Measurements from ENCODE around the gene RENBP. TPM values are rescaled to one million over a fixed set of nuclear protein-coding genes. Genes with fewer than 3 reads are reported as not detected.
A peak's percentile ranks its signal among the peaks of the same experiment; 100 is the strongest.

Gene RENBP
- total RNA-seq, 1 experiment from 2014 or later, result 7.1 TPM

GRCh38 chrX:153971124-153971449 is 26.6 kb upstream of the RENBP start:
- TF ChIP-seq CTCF (conservative IDR thresholded peaks at IDR 0.05), result no peak
- Histone ChIP-seq H3K56ac (ENCODE audit: insufficient read length, low read depth, low read length) (peak overlapping the region; percentile 83), H2BK15ac (ENCODE audit: low read depth, low read length) (no peak overlapping the region; the same call in 1 of the 2 replicates), H2BK20ac (ENCODE audit: low read depth, low read length, poor library complexity, severe bottlenecking) (no peak overlapping the region), H3K23ac (ENCODE audit: insufficient read length, low read depth, low read length) (no peak overlapping the region), H3K27me3 (ENCODE audit: insufficient read depth, low read length) (no peaks in the 10 kb centered on the region), H2BK12ac (ENCODE audit: insufficient read length, low read depth, low read length) (no peak overlapping the region), H2AFZ (ENCODE audit: low read length) (no peak overlapping the region), H3K4ac (ENCODE audit: low read depth, low read length) (peak overlapping the region; percentile 88; the same call in 1 of the 2 replicates), H3K79me2 (ENCODE audit: insufficient read depth, low read length) (peaks cover 36% of the 10 kb centered on the region; the same call in 1 of the 2 replicates), H4K5ac (ENCODE audit: insufficient read length, low read depth, low read length) (peak overlapping the region; percentile 88), H4K8ac (replicated peaks; ENCODE audit: insufficient read length, low read depth, low read length) (no peak overlapping the region), H3K79me1 (ENCODE audit: insufficient read depth, low read depth, low read length, poor library complexity, severe bottlenecking) (no peaks in the 10 kb centered on the region), H3K27ac (ENCODE audit: insufficient read length, low read depth, low read length) (peak overlapping the region; percentile 94), H2BK120ac (ENCODE audit: low read depth, low read length, poor library complexity, severe bottlenecking) (peak overlapping the region; percentile 98), H3K23me2 (ENCODE audit: insufficient read length, low read depth, low read length, poor library complexity, severe bottlenecking) (peaks cover 18% of the 10 kb centered on the region), H3K9ac (ENCODE audit: extremely low read depth, insufficient read length, low read length) (peak overlapping the region; percentile 99), H3T11ph (ENCODE audit: low read length) (no peak overlapping the region), H3K18ac (ENCODE audit: insufficient read length, low read depth, low read length) (peak overlapping the region; percentile 100), H2AK5ac (ENCODE audit: insufficient read length, low read length) (no peak overlapping the region), H4K91ac (ENCODE audit: insufficient read length, low read depth, low read length) (peak overlapping the region; percentile 81), H4K20me1 (ENCODE audit: control insufficient read depth, insufficient read depth, insufficient read length) (no peaks in the 10 kb centered on the region), H3K9me3 (ENCODE audit: control insufficient read depth, low read depth, low read length) (no peaks in the 10 kb centered on the region), H3K4me1 (ENCODE audit: insufficient read depth, low read length) (peaks cover 4% of the 10 kb centered on the region; the same call in 1 of the 2 replicates), H2BK5ac (ENCODE audit: insufficient read length, low read length) (peak overlapping the region; percentile 94), H3K14ac (ENCODE audit: insufficient read depth, low read length) (peak overlapping the region; percentile 100), H3K4me2 (ENCODE audit: insufficient read depth, insufficient read length, low read length) (peak overlapping the region; percentile 80)
- no peaks in the 10 kb centered on the region for H3K27me3 Mint-ChIP-seq (ENCODE audit: low read depth)
- peak overlapping the region; percentile 100 for H3K4me3 Mint-ChIP-seq
- H3K36me3 Mint-ChIP-seq (ENCODE audit: insufficient read depth in 1 of 3, low read depth in 3 of 3), result peaks cover 8 to 25% (median 11%) of the 10 kb centered on the region in 3 experiments
- DNase-seq, result peak; percentile 74
- peaks cover 4 to 7% of the 10 kb centered on the region in 2 experiments; a peak in 3 of 5 replicates for H3K9me3 Mint-ChIP-seq
- WGBS (ENCODE audit: extremely low coverage, insufficient read length, low lambda C conversion rate), result no CpG with 5 or more reads among the region's 34 CpGs
- peak overlapping the region; percentile 100 for H3K27ac Mint-ChIP-seq
- peaks cover 39 to 51% of the 10 kb centered on the region in 2 experiments for H3K4me1 Mint-ChIP-seq
